Stimulated activated CD4-positive, alpha-beta T cell treated with anti-CD3 and anti-CD28 coated beads, Interleukin-15, amount 100 ng/mL, for 1 hour (primary cell): ENCODE data around the gene AMY1C.
"Not testable (repeated sequence)": the region's sequence is repeated elsewhere in the genome, so short reads cannot be mapped to it uniquely, and the experiment has no call there.

ENCODE experiments used
- DNase-seq, 2 donors: peaks; one replicate each; pipeline ENCODE4 v3.0.0-alpha.2; 2020; ENCODE audit warnings: low read depth in 1 of 2, low spot score in 1 of 2

Gene AMY1C

DNA sequence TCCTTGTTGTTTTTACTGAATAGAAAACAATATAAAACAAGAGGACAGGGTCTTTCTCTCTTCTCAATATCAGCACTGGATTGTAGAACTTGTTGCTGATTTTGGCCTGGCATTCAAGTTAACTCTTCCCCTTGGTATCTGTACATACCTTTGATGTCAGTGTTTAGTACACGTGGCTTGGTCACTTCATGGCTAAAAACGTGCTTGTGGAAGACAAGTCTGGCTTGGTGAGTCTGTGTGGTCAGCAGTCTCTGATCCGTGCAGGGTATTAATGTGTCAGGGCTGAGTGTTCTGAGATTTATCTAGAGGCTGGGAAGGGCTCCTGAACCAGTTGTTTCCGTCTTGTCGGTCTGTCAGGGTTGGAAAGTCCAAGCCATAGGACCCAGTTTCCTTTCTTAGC, at the start of gene AMY1C:
Gene AMY1C, plus strand, starts transcription at position 301 of the 400 bp plus-strand sequence. CDS start 572 bp downstream, outside the sequence.
- not testable (repeated sequence) for DNase-seq

DNA sequence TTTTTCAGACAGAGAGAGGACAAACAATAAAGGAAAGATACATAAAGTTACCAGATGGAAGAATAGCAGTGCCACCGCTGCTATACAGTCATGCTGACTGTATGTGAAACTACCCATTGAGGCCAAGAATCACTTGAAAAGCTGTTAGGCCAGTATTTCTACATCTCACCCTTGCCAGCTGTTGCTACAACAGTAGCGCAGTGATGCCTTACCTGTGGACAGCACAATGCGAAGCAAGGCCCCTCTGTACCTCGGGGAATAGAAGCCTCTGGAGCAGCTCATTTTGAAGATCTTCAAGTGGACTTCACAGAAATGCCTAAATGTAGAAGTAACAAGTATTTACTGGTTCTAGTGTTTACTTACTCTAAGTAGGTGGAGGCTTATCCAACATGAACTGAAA, 49.0 kb upstream of the AMY1C start:
- DNase-seq: not testable (repeated sequence)

DNA sequence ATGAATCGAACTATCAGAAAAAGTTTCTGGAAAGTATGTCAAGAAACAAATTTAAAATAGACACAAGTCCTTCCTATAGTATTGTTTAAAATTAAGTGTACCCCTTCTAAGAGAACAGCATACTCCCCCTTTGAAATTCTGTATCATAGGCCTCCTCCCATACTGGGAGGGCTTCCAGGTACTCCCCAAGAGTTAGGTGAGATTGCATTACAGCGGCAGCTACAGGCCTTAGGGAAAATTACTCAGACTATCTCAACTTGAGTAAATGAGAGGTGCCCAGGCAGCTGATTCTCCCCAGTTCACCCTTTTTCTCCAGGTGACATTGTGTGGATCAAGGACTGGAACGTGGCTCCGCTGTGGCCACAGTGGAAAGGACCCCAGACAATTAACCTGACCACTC, 48.4 kb upstream of the AMY1C start:
- not testable (repeated sequence) for DNase-seq

DNA sequence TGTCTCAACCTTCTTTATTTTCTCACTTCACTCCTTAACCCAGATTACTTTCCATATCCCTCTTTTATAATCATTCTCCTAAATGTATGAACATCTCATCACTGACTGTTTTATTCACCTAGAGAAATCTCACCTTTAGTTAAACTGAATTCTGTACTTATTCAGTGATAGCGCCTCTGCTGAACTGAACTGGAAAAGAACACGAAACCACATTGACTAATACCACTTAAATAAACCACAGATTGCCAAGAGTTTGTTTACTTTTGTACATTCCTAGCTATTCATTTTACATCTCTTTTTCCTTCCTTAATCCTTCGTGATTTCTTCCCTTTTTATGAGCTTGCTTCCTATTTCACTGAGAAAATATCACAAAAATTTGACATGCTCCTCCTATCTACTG, 42.0 kb upstream of the AMY1C start:
- DNase-seq: not testable (repeated sequence)

DNA sequence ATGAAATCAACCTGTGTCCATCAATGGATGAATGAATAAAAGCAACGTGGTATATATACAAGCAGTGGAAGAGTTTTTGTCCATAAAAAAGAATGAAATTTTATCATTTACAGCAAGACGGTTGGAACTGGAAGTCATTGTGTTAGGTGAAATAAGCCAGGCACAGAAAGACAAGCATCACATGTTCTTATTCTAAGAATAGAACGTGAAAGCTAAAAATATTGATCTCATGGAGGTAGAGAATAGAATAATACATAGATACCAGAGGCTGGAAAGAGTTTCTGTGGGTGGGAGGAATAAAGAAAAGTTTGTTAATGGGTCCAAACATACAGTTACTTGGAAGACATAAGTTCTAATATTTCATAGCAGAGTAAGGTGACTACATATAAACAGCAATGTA, 39.3 kb upstream of the AMY1C start:
- DNase-seq: not testable (repeated sequence)

DNA sequence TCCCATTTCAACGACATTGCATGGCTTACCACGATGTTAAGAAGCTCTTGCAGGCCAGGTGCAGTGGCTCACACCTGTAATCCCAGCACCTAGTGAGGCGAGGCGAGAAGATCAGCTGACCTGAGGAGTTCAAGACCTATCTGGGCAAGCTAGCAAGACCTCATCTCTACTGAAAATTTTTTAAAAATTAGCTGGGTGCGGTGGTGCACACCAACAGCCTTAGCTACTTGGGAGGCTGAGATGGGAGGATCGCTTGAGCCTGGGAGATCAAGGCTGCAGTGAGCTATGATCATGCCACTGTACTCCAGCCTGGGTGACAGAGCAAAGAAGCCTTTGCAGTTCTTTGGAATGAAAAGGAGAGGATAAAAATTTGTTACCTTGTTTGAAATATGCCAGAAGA, 32.3 kb upstream of the AMY1C start:
- DNase-seq: not testable (repeated sequence)

DNA sequence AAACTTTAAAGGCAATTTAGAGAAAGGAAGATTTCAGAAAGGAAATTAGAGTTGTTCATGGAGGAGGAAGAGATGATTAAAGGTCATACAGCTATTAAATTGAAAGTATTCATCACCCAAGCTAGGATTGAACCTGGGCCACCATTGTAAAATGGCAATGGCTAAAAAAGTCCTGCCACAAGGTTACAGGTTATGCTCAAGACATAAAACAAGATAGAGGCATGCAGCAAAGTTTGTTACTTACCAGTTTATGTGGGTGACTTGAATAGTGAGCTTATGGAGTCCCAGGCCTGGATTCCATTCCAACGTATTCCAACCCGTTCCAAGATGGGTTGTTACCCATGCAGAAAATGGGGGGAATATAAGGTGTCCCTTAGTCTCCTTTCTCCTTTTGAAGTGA, 28.2 kb upstream of the AMY1C start:
- not testable (repeated sequence) for DNase-seq

DNA sequence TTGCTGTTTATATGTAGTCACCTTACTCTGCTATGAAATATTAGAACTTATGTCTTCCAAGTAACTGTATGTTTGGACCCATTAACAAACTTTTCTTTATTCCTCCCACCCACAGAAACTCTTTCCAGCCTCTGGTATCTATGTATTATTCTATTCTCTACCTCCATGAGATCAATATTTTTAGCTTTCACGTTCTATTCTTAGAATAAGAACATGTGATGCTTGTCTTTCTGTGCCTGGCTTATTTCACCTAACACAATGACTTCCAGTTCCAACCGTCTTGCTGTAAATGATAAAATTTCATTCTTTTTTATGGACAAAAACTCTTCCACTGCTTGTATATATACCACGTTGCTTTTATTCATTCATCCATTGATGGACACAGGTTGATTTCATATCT, 14.4 kb upstream of the AMY1C start:
- DNase-seq: not testable (repeated sequence)

DNA sequence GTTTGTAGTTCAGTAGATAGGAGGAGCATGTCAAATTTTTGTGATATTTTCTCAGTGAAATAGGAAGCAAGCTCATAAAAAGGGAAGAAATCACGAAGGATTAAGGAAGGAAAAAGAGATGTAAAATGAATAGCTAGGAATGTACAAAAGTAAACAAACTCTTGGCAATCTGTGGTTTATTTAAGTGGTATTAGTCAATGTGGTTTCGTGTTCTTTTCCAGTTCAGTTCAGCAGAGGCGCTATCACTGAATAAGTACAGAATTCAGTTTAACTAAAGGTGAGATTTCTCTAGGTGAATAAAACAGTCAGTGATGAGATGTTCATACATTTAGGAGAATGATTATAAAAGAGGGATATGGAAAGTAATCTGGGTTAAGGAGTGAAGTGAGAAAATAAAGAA, 11.7 kb upstream of the AMY1C start:
- DNase-seq: not testable (repeated sequence)

DNA sequence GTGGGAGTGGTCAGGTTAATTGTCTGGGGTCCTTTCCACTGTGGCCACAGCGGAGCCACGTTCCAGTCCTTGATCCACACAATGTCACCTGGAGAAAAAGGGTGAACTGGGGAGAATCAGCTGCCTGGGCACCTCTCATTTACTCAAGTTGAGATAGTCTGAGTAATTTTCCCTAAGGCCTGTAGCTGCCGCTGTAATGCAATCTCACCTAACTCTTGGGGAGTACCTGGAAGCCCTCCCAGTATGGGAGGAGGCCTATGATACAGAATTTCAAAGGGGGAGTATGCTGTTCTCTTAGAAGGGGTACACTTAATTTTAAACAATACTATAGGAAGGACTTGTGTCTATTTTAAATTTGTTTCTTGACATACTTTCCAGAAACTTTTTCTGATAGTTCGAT, 5.2 kb upstream of the AMY1C start:
- not testable (repeated sequence) for DNase-seq

DNA sequence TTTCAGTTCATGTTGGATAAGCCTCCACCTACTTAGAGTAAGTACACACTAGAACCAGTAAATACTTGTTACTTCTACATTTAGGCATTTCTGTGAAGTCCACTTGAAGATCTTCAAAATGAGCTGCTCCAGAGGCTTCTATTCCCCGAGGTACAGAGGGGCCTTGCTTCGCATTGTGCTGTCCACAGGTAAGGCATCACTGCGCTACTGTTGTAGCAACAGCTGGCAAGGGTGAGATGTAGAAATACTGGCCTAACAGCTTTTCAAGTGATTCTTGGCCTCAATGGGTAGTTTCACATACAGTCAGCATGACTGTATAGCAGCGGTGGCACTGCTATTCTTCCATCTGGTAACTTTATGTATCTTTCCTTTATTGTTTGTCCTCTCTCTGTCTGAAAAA, 4.7 kb upstream of the AMY1C start:
- DNase-seq: not testable (repeated sequence)

DNA sequence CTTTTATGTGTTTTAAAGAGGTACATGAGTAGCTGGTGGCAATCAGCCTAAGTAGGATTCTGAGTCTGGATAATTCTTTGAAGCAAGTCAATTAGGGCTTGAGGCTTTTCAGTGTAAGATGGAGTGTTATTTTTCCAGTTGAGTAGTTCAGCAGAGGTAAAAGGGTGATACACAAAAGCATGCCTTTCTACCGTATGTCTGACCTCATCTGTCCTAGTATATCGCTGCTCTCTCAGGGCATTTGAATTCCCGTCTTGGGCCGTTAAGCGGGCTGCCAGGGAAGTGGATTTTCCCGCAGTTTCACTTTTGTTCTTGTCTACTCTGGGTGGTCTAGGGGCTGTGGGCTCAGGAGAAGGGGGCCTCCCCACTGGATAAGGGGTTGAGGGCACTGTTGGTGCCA, 1.4 kb upstream of the AMY1C start:
- not testable (repeated sequence) for DNase-seq

DNA sequence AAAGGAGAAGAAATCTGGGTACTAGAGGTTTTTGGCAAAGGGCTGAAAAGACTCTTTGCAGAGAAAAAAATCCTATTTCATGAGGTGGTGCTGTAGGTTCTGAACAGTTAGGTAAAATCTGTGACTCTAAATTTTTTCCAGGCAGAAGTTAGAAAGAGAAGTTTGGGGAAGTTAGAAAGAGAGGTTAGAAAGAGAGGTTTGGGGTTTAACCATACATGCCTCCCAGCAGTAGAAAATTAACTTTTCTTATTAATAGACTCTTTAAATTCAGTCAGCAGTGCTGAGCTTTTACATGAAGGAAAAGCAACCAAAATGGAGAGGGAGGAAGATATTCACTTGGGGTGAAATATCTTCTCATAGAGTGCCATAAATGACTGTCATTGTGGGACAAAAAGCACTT, 12.2 kb downstream of the AMY1C start:
- DNase-seq: no peak

DNA sequence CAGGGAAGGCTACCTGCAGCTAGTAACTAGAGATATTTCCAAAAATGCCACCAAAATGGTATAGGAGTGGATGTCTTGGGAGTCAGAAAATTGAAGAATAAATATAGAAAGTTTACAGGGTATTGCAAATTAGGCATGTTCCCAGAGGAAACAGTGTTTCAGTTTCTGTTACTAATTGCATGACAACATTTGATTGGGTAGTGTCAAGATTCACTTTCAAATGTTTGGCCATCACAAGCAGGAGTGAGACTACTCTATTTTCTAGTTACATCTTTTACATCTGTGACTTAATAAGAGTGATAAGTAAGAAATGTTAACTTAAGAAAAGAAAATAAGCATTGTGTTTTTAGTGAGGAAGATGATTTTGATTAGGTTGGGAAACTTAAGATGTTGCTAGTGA, 30.2 kb downstream of the AMY1C start:
- DNase-seq: no peak

DNA sequence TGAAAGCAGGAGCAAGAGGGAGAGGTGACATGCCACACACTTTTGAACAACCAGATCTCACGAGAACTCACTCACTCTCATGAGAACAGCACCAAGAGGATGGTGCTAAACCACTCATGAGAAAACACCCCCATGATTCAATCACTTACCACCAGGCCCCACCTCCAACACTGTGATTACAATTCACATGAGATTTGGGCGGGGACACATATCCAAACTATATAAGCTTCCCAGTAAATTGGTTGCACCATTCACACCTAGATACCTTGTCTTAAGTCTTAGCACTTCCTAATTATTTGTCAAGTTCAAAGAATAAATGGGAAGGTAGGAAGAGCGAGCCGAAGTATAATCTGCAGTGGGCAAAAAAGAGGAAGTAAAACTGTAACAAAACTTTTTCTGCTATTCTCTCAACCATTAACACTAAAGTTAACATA, 34.3 kb downstream of the AMY1C start:
- no peak for DNase-seq

DNA sequence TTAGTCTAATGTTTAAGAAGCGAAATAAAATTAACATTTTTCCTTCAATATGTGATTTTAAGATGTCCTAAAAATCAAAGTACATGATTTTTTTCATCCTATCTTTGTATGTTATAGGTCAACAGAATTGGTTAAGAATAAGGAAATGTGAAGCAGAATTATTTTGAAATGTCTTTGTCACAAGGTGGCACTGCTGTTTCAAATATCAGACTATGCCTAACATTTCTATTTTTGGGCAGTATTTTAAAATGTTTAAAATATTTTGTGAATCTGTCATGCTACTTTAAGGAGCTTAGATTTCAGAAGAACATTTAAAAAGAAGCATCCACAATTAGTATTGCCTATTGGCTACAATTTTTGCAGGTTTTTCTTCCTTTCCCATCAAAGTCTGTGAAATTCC, 38.7 kb downstream of the AMY1C start:
- no peak for DNase-seq

DNA sequence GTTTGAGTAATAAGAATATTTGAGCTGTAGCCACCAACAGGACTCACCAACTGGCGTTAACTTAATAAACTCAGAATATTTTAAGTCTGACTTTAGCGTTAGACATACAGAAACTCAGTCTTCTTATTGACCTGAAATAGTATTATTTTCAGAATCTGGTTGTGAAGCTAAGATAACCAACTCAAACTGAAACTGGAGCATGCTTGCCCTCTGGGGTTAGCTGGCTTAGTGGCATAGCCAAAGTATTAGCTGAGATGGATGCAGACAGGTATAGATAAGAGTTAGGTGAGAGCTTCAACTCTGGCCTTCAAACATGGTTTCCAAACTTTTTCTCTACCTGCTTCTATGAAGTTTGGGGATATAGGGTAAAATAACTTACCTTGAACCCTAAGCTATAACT, 40.5 kb downstream of the AMY1C start:
- DNase-seq: no peak
